Lower leg skin (tissue), 3 donors: ENCODE data around the gene TSC2.

Experiments
- POLR2A ChIP-seq, 2 donors: fragments of 450-650 bp; IDR thresholded peaks; one replicate each; pipeline ENCODE4 v1.6.1; 2016 to 2017; ENCODE audit warnings: antibody characterized with exemption in 2 of 2, mild to moderate bottlenecking in 1 of 2, moderate library complexity in 1 of 2
- TF ChIP-seq, protein P1 (sequence below), 3 donors: fragments of 450-650 bp; IDR thresholded peaks; one replicate each; pipeline ENCODE4 v1.5.1; 2016; ENCODE audit warnings: antibody characterized with exemption in 3 of 3, mild to moderate bottlenecking in 3 of 3, moderate library complexity in 2 of 3

DNA sequence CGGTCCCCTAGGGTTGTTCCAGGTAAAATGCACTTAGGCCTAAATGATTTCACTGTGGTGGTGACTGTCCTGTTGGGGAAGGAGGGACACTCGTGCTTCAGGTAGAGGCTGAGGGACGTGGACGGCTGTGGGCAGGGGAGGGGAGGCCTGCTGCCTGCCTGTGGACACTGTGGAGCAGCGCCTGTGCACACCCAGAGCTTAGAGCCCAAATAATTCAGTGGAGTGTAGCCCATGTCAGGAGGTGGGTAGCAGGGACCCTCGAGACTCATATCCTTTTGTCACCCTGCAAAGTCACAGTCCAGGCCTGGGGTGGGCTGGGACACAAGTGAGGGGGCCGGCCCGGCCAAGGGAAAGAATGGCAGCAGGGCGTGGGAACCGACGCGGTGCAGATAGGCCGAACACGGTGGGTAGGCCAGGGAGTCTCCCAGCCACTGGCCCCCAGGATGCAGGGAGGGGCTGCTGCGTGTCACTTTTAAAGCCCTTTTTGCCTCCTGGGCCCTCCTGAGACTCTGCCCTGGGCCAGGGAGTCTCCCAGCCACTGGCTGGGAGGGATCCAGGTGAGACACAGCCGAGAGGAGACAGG, 21.8 kb upstream of the TSC2 start:
- TF ChIP-seq POLR2A (IDR thresholded peaks at IDR 0.05) = no peak
- TF ChIP-seq, protein P1, sequence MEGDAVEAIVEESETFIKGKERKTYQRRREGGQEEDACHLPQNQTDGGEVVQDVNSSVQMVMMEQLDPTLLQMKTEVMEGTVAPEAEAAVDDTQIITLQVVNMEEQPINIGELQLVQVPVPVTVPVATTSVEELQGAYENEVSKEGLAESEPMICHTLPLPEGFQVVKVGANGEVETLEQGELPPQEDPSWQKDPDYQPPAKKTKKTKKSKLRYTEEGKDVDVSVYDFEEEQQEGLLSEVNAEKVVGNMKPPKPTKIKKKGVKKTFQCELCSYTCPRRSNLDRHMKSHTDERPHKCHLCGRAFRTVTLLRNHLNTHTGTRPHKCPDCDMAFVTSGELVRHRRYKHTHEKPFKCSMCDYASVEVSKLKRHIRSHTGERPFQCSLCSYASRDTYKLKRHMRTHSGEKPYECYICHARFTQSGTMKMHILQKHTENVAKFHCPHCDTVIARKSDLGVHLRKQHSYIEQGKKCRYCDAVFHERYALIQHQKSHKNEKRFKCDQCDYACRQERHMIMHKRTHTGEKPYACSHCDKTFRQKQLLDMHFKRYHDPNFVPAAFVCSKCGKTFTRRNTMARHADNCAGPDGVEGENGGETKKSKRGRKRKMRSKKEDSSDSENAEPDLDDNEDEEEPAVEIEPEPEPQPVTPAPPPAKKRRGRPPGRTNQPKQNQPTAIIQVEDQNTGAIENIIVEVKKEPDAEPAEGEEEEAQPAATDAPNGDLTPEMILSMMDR (IDR thresholded peaks at IDR 0.05) = no peak
